GM19351 (cell line): Measurements from ENCODE around the gene ABHD4.

Experiments used
- ATAC-seq: cut with Tn5 transposase; IDR thresholded peaks from one replicate; pipeline ENCODE4 v1.9.1; 2021; ENCODE audit warnings: mild to moderate bottlenecking, moderate library complexity; ENCODE audit not compliant: unreplicated experiment

ABHD4 gene

GRCh38 chr14:22658946-22659345 lies 60.8 kb downstream of the ABHD4 start:
- ATAC-seq: no peak

DNA sequence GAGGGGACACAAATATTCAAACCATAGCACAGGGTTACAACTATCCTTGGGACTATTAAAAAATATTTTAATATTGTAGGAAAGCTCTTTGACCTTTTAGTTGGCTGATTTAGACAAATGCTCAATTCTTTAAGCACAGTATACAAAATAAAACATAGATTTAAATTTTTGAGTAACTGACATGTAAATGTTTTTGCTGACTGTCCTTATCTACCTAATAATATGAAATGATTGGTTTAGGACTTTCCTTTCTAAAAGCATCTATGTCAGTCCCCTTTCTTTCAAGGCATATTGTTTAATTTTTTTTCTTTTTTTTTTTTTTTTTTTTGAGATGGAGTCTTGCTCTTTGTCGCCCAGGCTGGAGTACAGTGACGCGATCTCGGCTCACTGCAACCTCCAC lies 62.6 kb downstream of the ABHD4 start:
- ATAC-seq: no peak
